GM12891 (cell line): ENCODE results near the gene MCM6.

Experiments used
- PAX5 ChIP-seq: IDR thresholded peaks from 2 replicates; pipeline ENCODE4 v1.6.1; 2011; ENCODE audit warnings: low read length, moderate library complexity, mild to moderate bottlenecking; ENCODE audit not compliant: insufficient read depth, severe bottlenecking
- POLR2A ChIP-seq: IDR thresholded peaks from 2 replicates; pipeline ENCODE4 v1.6.1; 2011; ENCODE audit warnings: low read depth, low read length, control low read depth
- POLR2AphosphoS5 ChIP-seq: IDR thresholded peaks from 2 replicates; pipeline ENCODE4 v1.6.1; 2011; ENCODE audit warnings: low read depth, low read length, control low read depth
- SPI1 ChIP-seq: IDR thresholded peaks from 2 replicates; pipeline ENCODE4 v1.6.1; 2011; ENCODE audit warnings: low read depth, low read length, control low read depth

- TF ChIP-seq POLR2A (no peak), POLR2AphosphoS5 (no peak), PAX5 (no peak), SPI1 (no peak)
These were observed 77.5 kb downstream of the MCM6 start for GRCh38 chr2:135798762-135799161.
